HUDEP-2 (cell line): ENCODE measurements around the gene COBL.

ENCODE experiments used
- DNase-seq, 76 experiments: peaks; one replicate each; lab custom pipeline; 2025; ENCODE audit not compliant: unreplicated experiment in 76 of 76; lab: John Stamatoyannopoulos, UW

COBL gene, protein sequence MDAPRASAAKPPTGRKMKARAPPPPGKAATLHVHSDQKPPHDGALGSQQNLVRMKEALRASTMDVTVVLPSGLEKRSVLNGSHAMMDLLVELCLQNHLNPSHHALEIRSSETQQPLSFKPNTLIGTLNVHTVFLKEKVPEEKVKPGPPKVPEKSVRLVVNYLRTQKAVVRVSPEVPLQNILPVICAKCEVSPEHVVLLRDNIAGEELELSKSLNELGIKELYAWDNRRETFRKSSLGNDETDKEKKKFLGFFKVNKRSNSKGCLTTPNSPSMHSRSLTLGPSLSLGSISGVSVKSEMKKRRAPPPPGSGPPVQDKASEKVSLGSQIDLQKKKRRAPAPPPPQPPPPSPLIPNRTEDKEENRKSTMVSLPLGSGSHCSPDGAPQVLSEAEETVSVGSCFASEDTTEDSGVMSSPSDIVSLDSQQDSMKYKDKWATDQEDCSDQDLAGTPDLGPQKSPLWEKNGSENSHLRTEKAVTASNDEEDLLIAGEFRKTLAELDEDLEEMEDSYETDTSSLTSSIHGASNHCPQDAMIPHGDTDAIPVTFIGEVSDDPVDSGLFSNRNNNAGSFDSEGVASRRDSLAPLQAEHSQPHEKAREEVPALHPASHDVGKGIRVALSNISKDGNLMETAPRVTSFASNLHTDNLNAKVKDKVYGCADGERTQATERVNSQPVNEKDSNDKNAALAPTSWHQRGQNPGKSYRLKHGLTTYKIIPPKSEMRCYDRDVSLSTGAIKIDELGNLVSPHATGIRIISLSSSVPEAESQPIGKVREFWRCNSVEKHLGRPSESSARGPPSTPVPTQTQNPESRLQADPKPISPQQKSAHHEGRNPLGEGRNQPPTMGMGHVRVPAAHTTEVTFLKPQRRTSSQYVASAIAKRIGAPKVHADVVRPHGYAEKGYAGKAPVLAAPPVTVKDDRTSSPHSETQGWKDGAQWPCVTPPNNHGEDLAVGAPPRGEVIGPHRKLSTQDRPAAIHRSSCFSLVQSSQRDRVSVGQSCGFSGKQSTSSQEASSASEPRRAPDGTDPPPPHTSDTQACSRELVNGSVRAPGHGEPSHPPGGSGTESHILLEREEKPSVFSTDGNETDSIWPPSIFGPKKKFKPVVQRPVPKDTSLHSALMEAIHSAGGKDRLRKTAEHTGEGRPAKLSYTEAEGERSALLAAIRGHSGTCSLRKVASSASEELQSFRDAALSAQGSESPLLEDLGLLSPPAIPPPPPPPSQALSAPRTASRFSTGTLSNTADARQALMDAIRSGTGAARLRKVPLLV

GRCh38 chr7:51316666-51317581, at the start of gene COBL:
Gene COBL, minus strand, starts transcription at chr7:51316809. Its CDS starts 176 bp downstream, at chr7:51316633.
- no peak for DNase-seq

DNA sequence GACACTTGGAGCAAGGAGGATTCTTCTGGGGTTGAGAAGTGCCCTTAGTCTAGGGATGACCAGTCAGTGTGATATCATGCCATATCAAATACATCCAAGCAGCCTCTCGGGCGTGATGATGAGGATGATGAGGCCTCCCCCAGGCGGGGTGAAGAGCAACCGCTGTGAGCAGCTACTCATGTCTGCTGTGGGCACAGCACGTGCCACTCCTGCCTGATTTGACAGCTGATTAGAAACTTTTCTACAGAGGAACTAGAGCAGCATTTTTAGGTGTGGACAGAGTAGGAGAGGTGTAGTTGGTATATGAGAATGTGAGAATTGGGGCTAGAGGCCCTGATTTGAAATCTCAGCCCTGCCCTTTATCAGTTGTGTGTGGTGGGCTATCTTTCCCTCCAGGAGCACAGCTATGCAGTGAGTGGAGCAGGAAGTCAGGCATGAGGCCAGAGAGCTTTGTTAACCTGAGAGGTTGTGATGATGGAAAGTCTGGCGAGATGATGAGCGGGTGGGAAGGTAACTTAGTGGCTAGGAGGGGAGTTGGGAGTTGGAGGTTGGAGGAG, 49.6 kb upstream of the COBL start:
- DNase-seq, result no peak

- no peak for DNase-seq
These were observed 41.2 kb upstream of the COBL start for GRCh38 chr7:51357821-51358220.

- DNase-seq, result no peak
These were observed 40.4 kb upstream of the COBL start for GRCh38 chr7:51356849-51357516.

- peak in 1 of 76 experiments; percentile 1 for DNase-seq
These were observed 38.3 kb upstream of the COBL start for GRCh38 chr7:51354897-51355296.

DNA sequence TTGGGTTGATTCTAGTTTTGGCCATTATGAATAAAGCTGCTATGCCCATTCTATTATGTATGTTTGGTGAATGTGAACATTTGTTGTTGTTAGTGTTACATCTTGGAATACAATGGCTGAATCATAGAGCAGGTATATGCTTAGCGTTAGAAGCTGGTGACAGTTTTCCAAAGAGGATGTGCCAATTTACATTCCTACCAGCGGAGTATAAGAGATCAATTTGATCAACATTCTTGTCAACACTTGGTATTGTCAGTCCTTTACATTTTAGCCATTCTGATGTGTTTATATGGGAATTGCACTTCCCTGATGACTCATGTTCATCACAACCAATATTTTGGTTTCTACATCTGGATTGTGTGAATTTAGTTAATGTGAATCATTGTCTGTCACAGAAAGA, 37.8 kb upstream of the COBL start:
- no peak for DNase-seq

- DNase-seq, result no peak
These were observed 35.8 kb upstream of the COBL start for GRCh38 chr7:51352174-51353100.

- no peak for DNase-seq
These were observed 35.1 kb upstream of the COBL start for GRCh38 chr7:51351661-51352060.

GRCh38 chr7:51350546-51350896, 33.9 kb upstream of the COBL start:
- no peak for DNase-seq

DNA sequence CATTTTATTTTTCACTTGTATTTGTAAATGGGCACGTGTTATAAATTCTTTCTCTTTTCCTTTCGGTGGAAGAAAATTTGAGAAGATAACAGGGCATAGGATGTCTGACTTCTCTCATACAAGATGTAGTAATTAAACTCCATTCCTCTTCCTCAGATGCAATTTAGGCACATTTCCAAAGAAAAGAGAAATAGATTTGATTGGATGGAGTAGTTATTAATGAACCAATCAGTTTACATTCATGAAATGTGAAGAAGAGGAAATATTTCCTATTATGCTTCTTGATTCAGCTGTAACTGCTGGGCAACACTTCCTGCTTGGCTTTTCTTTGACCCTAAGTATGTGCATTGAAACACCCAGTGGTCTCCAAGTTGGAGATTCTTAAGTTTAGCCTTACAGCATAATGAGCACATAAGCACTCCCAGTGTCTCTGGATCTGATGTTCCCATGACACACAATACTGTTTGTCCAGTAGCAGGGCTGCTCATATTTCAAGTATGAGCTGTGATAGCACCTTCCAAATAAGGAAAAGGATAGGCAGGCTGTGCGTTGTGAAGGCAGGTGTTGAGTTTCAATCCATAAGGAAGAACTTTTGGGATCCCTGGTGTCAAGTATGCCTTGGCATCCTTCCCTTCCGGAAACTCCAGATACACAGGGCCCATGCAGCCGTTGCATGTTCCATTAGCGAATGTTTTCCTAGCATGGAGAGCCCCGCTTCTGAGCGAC, 33.4 kb upstream of the COBL start:
- no peak for DNase-seq

DNA sequence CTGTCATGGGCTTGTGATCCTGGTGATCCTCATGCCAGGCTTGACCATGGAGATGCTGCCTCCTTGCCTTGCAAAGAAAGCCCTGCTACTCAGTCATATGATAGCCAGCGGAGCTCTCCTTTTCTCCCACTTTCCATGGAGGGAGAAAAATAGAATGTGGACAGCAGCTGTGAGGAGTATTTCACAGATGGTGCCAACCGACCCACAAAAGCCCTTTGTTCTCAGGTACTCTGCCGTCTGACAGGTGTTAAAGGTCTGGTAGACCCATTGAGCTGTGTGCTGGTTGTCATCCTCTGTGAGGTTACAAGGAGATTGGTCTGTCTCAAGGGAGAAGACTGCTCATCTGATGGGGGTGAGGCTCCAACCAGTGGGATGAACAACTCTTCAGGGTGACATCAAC, 29.5 kb upstream of the COBL start:
- no peak for DNase-seq

DNA sequence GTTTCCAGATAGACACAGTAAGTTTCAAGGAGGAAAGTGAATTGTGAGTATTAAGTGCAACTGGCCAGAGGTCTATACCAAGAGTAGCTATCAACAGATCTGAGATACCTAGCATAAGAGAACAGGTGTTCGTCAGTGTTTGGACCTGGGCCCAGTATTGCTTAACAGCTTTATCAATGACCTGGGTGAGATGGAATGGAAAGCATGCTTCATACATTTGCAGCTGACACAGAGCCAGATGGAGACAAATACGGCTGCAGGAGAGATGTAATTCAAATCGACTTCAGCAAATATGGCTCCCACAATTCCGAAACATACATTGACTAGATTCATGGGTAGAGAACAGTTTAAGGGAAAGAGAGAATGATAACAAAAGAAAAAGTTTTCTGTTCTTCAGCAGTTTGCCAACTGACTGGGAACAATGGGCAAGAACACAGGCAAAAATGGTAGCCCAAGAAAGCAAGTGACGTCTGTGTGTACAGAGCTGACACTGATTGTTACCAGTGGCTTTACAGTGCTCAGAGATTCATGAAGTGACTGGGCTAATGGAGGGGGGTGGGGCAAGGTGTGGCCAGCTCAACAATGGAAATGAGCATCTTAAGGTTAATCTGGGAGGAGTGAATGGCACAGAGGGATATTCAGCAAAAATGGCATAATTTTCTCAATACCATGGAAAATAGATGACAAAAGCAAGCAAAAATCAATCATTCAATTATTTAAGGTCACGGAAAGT, 28.0 kb upstream of the COBL start:
- no peak for DNase-seq

DNA sequence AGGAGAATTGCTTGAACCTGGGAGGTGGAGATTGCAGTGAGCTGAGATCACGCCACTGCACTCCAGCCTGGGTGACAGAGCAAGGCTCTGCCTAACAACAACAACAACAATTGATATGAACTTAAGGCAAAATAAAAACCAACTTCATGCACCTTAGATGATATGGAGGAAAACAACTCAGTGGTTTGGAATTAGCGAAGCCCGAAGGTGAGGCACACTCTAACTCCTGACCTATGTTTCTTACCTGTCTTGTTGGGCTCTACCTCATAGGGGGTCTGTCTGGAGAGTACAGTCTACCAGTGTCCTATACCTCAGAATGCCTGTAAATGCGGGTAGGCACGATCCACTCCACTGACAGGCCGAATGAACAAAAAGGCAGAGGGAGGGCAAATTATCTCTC, 24.3 kb upstream of the COBL start:
- no peak for DNase-seq

GRCh38 chr7:51340029-51340838, 23.6 kb upstream of the COBL start:
- no peak for DNase-seq

DNA sequence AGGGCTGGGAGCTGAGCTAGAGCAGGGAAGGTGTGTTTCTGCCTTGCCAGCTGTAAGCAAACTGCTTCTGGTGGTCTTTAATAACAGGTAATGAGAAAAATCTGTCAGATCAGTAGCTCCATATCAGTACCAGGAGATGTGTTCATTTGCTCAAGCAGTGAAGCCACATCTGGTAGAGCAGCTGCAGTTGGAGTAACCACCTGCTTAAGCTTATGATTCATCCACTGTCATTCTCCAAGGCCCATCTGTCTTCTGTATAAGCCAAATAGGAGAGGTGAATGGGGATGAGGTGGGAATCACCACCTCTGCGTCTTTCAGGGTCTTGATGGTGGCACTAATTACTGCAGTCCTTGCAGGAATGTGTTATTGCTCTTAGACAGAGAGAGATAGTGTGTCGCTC, 18.4 kb upstream of the COBL start:
- no peak for DNase-seq

GRCh38 chr7:51329696-51330263, 13.2 kb upstream of the COBL start:
- DNase-seq, result no peak
